K562 (cell line): ENCODE data around the gene HPD. TPM values are rescaled to one million over a fixed set of nuclear protein-coding genes. Genes with fewer than 3 reads are reported as not detected.

Experiments used
- CSDE1 ChIP-seq, 2 experiments: fragments of 450-650 bp; IDR thresholded peaks; 2 replicates each; pipeline ENCODE4 v1.6.1; 2016; ENCODE audit warnings: mild to moderate bottlenecking in 1 of 2
- DDX20 ChIP-seq: fragments of 450-650 bp; IDR thresholded peaks from 2 replicates; pipeline ENCODE4 v1.6.1; 2016; ENCODE audit warnings: missing genetic modification characterization, low read depth, mild to moderate bottlenecking, missing compliant biosample characterization, moderate library complexity
- FOXA3 ChIP-seq, 2 experiments: fragments of 450-650 bp in 1 of 2; sonication (generic) in 1 of 2; formaldehyde crosslinking; IDR thresholded peaks in 1 of 2; conservative IDR thresholded peaks in 1 of 2; 2 replicates each; pipeline versions ENCODE4 v1.4.0 to v1.8.0; 2020 to 2022; ENCODE audit warnings: mild to moderate bottlenecking in 2 of 2, missing genetic modification reagents in 1 of 2
- HDAC2 ChIP-seq: fragments of 450-650 bp; IDR thresholded peaks from 2 replicates; pipeline ENCODE4 v1.6.1; 2016; ENCODE audit warnings: mild to moderate bottlenecking
- HMGN3 ChIP-seq: IDR thresholded peaks from 2 replicates; pipeline ENCODE4 v1.6.1; 2011; ENCODE audit warnings: borderline replicate concordance, low read depth, mild to moderate bottlenecking, mixed read lengths, low read length; ENCODE audit not compliant: insufficient read length; ENCODE audit errors: extremely low read depth
- HNRNPUL1 ChIP-seq: fragments of 200-400 bp; formaldehyde crosslinking; IDR thresholded peaks from 2 replicates; pipeline ENCODE4 v1.6.1; 2017; ENCODE audit warnings: low read length
- NFRKB ChIP-seq: fragments of 450-650 bp; IDR thresholded peaks from 2 replicates; pipeline ENCODE4 v1.6.1; 2016; ENCODE audit warnings: low read depth
- SNRNP70 ChIP-seq: fragments of 200-400 bp; formaldehyde crosslinking; optimal IDR thresholded peaks from 2 replicates; pipeline ENCODE3; 2017; ENCODE audit warnings: low read depth, low read length
- SREBF2 ChIP-seq: sonication (generic); formaldehyde crosslinking; IDR thresholded peaks from 2 replicates; pipeline ENCODE4 v1.4.0; 2020; ENCODE audit warnings: mild to moderate bottlenecking, missing genetic modification reagents
- TCF3 ChIP-seq: sonication (generic); formaldehyde crosslinking; IDR thresholded peaks from 2 replicates; pipeline ENCODE4 v1.4.0; 2020; ENCODE audit warnings: mild to moderate bottlenecking, missing genetic modification reagents
- YY1 ChIP-seq, 3 experiments: IDR thresholded peaks; 2 replicates each; pipeline ENCODE4 v1.6.1; 2011; ENCODE audit warnings: low read length in 2 of 3, mild to moderate bottlenecking in 2 of 3, moderate library complexity in 2 of 3, borderline replicate concordance in 1 of 3, control low read depth in 1 of 3, low read depth in 1 of 3; ENCODE audit not compliant: insufficient read depth in 3 of 3, insufficient replicate concordance in 2 of 3, control insufficient read depth in 1 of 3, insufficient read length in 1 of 3; ENCODE audit errors: extremely low read depth in 1 of 3
- ZNF12 ChIP-seq: sonication (generic); formaldehyde crosslinking; IDR thresholded peaks from 2 replicates; pipeline ENCODE4 v1.4.0; 2020; ENCODE audit warnings: mild to moderate bottlenecking, missing genetic modification reagents
- polyA plus RNA-seq, 8 experiments: library from polyadenylated mRNA; depleted of rRNA in 4 of 8; stranded (reverse) in 5 of 8; unstranded in 3 of 8; fragments of >200 nt; fragmentation: Nextera tagmentation in 2 of 8; fragmentation: Illumina TruSeq in 1 of 8; extraction: Ambion mirVana in 2 of 8; extraction: Trizol in 1 of 8; gene quantifications; 2 replicates each; pipeline versions ENCODE4 v1.2.1 to v1.2.3, GENCODE V29; 2011 to 2014; ENCODE audit warnings: inconsistent platforms in 1 of 8, missing spikeins in 1 of 8
- total RNA-seq, 7 experiments: library from RNA; depleted of rRNA in 6 of 7; stranded (reverse); fragments of >200 nt in 6 of 7; fragmentation: Illumina TruSeq in 2 of 7; extraction: Trizol in 2 of 7; gene quantifications; 2 replicates each; pipeline versions ENCODE4 v1.2.1 to v1.2.3, GENCODE V29; 2011 to 2021; ENCODE audit warnings: low replicate concordance in 1 of 7
- TF ChIP-seq, protein P1 (sequence below): fragments of 250-450 bp; sonication (Bioruptor Pico); IDR thresholded peaks from 2 replicates; pipeline ENCODE4 v1.6.1; 2021; ENCODE audit warnings: mild to moderate bottlenecking
- TF ChIP-seq, protein P2 (sequence below), 2 experiments: fragments of 450-650 bp in 1 of 2; IDR thresholded peaks; 2 replicates each; pipeline ENCODE4 v1.6.1; 2011 to 2017; ENCODE audit warnings: low read depth in 2 of 2, antibody characterized with exemption in 1 of 2, borderline replicate concordance in 1 of 2, low read length in 1 of 2, mild to moderate bottlenecking in 1 of 2, mixed read lengths in 1 of 2; ENCODE audit not compliant: control insufficient read depth in 1 of 2
- TF ChIP-seq, protein P3 (sequence below): sonication (generic); formaldehyde crosslinking; IDR thresholded peaks from 2 replicates; pipeline ENCODE4 v1.8.0; 2022; ENCODE audit warnings: missing genetic modification reagents, mild to moderate bottlenecking, moderate library complexity, borderline replicate concordance
- TF ChIP-seq, protein P4 (sequence below): fragments of 250-450 bp; sonication (Bioruptor Pico); IDR thresholded peaks from 2 replicates; pipeline ENCODE4 v1.8.0; 2022; ENCODE audit warnings: inconsistent platforms
- TF ChIP-seq, protein P5 (sequence below): fragments of 450-650 bp; conservative IDR thresholded peaks from 2 replicates; pipeline ENCODE4 v1.6.1; 2016; ENCODE audit warnings: missing genetic modification characterization, low read depth, mild to moderate bottlenecking, control low read depth, missing compliant biosample characterization

HPD gene
- total and polyA plus RNA-seq, 9 of the 15 experiments (the other 6 are each of a cell fraction or from before 2014, with no cell fraction given): 0.06 to 0.29 (median 0.07) TPM; not detected in 4

DNA sequence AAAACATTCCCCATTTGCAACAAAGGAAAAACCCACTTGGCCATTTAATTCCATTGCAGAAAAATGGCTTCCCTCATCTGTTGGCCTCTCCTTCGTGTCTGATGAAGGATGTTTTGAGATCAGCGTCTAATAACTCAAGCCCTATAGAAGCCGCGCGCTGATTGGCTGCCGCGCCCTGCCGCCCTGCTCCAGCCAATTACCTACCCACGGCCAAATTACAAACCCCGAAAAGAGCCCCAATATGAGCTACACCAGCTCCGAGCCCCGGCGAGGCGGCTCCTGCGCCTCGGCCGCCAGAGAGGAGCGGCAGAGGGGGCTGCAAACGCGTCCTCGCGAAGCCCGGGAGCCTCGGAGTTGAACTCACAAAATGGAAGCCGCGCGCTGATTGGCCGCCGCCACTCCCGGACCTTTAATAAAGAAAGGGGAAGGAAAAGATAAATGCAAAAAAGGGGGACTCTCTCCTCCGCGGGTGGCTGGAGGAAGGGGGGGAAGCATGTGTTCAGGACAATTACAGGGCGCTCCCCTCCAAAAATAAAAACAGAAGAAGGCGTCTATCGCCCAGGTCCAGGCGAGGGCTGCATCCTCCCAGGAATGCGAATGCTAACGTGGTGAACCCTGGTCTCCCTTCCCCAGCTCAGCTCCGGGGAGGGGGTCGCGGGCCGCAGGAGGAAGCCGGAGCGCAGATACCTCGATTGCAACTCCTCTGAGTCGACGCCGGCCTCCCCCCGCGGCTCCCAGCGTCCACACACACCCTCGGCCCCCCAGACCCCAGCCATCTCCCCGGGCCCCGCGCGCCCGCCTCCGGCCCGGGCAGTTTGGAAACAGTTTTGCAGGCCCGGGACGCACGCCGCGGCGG lies 55.6 kb downstream of the HPD start (continued):
- TF ChIP-seq HMGN3 (peak; percentile 29), NFRKB (peak; percentile 100), CSDE1 (IDR thresholded peaks at IDR 0.05) (no peak), SNRNP70 (no peak), YY1 (IDR thresholded peaks at IDR 0.05; ENCODE audit: borderline replicate concordance in 1 of 3, control insufficient read depth in 1 of 3, extremely low read depth in 1 of 3, insufficient read depth in 3 of 3, insufficient read length in 1 of 3, insufficient replicate concordance in 2 of 3, low read depth in 1 of 3, low read length in 2 of 3) (peak; percentile 67 to 95 (median 79)), TCF3 (CRISPR knock-in tag) (no peak), ZNF12 (CRISPR knock-in tag) (0 out of 2 replicates have a peak, but pooled peaks have one; percentile 35), SREBF2 (CRISPR knock-in tag) (no peak), DDX20 (tag) (no peak), HDAC2 (peak; percentile 51; the same call in 1 of the 2 replicates), HNRNPUL1 (no peak), FOXA3 (CRISPR knock-in tag; conservative IDR thresholded peaks at IDR 0.05 in 1 of 2, IDR thresholded peaks at IDR 0.05 in 1 of 2) (no peak)
- TF ChIP-seq, protein P1, sequence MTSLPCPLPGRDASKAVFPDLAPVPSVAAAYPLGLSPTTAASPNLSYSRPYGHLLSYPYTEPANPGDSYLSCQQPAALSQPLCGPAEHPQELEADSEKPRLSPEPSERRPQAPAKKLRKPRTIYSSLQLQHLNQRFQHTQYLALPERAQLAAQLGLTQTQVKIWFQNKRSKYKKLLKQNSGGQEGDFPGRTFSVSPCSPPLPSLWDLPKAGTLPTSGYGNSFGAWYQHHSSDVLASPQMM (CRISPR knock-in tag): no peak
- TF ChIP-seq, protein P2, sequence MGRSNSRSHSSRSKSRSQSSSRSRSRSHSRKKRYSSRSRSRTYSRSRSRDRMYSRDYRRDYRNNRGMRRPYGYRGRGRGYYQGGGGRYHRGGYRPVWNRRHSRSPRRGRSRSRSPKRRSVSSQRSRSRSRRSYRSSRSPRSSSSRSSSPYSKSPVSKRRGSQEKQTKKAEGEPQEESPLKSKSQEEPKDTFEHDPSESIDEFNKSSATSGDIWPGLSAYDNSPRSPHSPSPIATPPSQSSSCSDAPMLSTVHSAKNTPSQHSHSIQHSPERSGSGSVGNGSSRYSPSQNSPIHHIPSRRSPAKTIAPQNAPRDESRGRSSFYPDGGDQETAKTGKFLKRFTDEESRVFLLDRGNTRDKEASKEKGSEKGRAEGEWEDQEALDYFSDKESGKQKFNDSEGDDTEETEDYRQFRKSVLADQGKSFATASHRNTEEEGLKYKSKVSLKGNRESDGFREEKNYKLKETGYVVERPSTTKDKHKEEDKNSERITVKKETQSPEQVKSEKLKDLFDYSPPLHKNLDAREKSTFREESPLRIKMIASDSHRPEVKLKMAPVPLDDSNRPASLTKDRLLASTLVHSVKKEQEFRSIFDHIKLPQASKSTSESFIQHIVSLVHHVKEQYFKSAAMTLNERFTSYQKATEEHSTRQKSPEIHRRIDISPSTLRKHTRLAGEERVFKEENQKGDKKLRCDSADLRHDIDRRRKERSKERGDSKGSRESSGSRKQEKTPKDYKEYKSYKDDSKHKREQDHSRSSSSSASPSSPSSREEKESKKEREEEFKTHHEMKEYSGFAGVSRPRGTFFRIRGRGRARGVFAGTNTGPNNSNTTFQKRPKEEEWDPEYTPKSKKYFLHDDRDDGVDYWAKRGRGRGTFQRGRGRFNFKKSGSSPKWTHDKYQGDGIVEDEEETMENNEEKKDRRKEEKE (IDR thresholded peaks at IDR 0.05; ENCODE audit: borderline replicate concordance in 1 of 2, control insufficient read depth in 1 of 2, low read depth in 2 of 2, low read length in 1 of 2): 0 out of 4 replicates have a peak, but pooled peaks of 1 of the 2 experiments have one; percentile 4
- TF ChIP-seq, protein P3, sequence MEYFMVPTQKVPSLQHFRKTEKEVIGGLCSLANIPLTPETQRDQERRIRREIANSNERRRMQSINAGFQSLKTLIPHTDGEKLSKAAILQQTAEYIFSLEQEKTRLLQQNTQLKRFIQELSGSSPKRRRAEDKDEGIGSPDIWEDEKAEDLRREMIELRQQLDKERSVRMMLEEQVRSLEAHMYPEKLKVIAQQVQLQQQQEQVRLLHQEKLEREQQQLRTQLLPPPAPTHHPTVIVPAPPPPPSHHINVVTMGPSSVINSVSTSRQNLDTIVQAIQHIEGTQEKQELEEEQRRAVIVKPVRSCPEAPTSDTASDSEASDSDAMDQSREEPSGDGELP (CRISPR knock-in tag): peak; percentile 61; the same call in 1 of the 2 replicates
- TF ChIP-seq, protein P4, sequence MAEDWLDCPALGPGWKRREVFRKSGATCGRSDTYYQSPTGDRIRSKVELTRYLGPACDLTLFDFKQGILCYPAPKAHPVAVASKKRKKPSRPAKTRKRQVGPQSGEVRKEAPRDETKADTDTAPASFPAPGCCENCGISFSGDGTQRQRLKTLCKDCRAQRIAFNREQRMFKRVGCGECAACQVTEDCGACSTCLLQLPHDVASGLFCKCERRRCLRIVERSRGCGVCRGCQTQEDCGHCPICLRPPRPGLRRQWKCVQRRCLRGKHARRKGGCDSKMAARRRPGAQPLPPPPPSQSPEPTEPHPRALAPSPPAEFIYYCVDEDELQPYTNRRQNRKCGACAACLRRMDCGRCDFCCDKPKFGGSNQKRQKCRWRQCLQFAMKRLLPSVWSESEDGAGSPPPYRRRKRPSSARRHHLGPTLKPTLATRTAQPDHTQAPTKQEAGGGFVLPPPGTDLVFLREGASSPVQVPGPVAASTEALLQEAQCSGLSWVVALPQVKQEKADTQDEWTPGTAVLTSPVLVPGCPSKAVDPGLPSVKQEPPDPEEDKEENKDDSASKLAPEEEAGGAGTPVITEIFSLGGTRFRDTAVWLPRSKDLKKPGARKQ (CRISPR knock-in tag): no peak
- TF ChIP-seq, protein P5, sequence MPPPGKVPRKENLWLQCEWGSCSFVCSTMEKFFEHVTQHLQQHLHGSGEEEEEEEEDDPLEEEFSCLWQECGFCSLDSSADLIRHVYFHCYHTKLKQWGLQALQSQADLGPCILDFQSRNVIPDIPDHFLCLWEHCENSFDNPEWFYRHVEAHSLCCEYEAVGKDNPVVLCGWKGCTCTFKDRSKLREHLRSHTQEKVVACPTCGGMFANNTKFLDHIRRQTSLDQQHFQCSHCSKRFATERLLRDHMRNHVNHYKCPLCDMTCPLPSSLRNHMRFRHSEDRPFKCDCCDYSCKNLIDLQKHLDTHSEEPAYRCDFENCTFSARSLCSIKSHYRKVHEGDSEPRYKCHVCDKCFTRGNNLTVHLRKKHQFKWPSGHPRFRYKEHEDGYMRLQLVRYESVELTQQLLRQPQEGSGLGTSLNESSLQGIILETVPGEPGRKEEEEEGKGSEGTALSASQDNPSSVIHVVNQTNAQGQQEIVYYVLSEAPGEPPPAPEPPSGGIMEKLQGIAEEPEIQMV: 0 out of 2 replicates have a peak, but pooled peaks have one; percentile 17
